ENCODE measurements around the gene CLEC12A. TPM values are rescaled to one million over a fixed set of nuclear protein-coding genes. Genes with fewer than 3 reads are reported as not detected.
A peak's percentile ranks its signal among the peaks of the same experiment; 100 is the strongest.

CLEC12A gene
- total RNA-seq (2021; ENCODE audit: unreplicated experiment) (not detected), Bru-seq, nascent RNA (percentile 3 among the genes with signal in this experiment), BruChase-seq, experiment 1, labeled RNA remaining after a 6-hour chase (not detected), BruChase-seq, experiment 2, labeled RNA remaining after a 2-hour chase (percentile 3 among the genes with signal in this experiment)
- not detected in 2 replicates for polyA plus RNA-seq (2012)
- long read RNA-seq: 0 reads

DNA sequence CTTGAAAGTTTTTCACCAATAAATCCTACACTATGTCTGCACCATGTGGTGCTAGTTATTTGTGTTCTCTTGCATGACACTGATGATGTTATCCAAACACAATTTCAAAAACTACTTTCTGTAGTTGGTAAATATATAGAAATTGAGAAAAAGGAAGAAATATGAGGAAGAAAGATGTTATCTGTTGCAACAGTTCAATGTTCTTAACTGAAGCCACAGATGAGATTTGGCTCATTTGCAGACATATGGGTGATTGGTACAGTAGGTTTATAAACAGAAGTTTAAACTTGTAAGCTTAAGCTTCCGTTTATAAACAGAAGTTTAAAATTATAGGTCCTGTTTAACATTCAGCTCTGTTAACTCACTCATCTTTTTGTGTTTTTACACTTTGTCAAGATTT, at the start of gene CLEC12A:
Gene CLEC12A, plus strand, starts transcription at position 229 of the 400 bp plus-strand sequence. CDS start 188 bp downstream, outside the sequence.
- Histone ChIP-seq H3K4me2 (ENCODE audit: low read length) (no peak within 1 kb of the TSS), H3K9me3 (ENCODE audit: control insufficient read depth in 1 of 2, insufficient read depth in 1 of 2, low read depth in 1 of 2, low read length in 2 of 2) (no peaks in the 10 kb centered on the region), H3K9ac (ENCODE audit: low read length) (no peak within 1 kb of the TSS), H3K79me2 (ENCODE audit: insufficient read depth, low read length) (no peaks in the 10 kb centered on the region), H4K20me1 (ENCODE audit: insufficient read depth) (no peaks in the 10 kb centered on the region), H3K27ac (ENCODE audit: low read depth, low read length) (no peak within 1 kb of the TSS), H3K36me3 (ENCODE audit: control insufficient read depth in 1 of 2, insufficient read depth in 2 of 2, low read length in 2 of 2) (no peaks in the 10 kb centered on the region), H2AFZ (ENCODE audit: low read depth, low read length, poor library complexity, severe bottlenecking) (no peak within 1 kb of the TSS), H3K9me2 (ENCODE audit: insufficient read depth) (no peaks in the 10 kb centered on the region), H3K4me3 (replicated peaks in 1 of 2; ENCODE audit: low read depth in 1 of 2, low read length in 2 of 2) (no peak within 1 kb of the TSS), H3K27me3 (ENCODE audit: insufficient read depth, low read length) (peaks cover 31% of the 10 kb centered on the region), H3K4me1 (ENCODE audit: control insufficient read depth in 1 of 2, insufficient read depth in 2 of 2, low read length in 2 of 2) (no peaks in the 10 kb centered on the region)
- no TSS peak for BruUV-seq (replicated peaks)
- intact Hi-C loops (cut with micrococcal nuclease): no loop called here
- TF ChIP-seq ZFX (IDR thresholded peaks at IDR 0.05) (no peak), FOSL1 (IDR thresholded peaks at IDR 0.05; ENCODE audit: low read depth) (no peak), CEBPB (IDR thresholded peaks at IDR 0.05; ENCODE audit: low read depth) (no peak), ATF3 (IDR thresholded peaks at IDR 0.05) (no peak), RAD21 (IDR thresholded peaks at IDR 0.05; ENCODE audit: low read depth) (no peak), ZNF274 (IDR thresholded peaks at IDR 0.05; ENCODE audit: low read depth, low read length) (no peak), EZH2phosphoT487 (IDR thresholded peaks at IDR 0.05; ENCODE audit: borderline replicate concordance) (no peak), CBX3 (IDR thresholded peaks at IDR 0.05; ENCODE audit: low read depth) (no peak), YY1 (IDR thresholded peaks at IDR 0.05; ENCODE audit: extremely low read depth, insufficient replicate concordance, low read depth, low read length) (no peak), JUND (IDR thresholded peaks at IDR 0.05) (no peak), SIN3A (IDR thresholded peaks at IDR 0.05; ENCODE audit: low read depth) (no peak), POLR2AphosphoS5 (IDR thresholded peaks at IDR 0.05; ENCODE audit: low read depth, low read length) (no peak)
- TF ChIP-seq, protein P1, sequence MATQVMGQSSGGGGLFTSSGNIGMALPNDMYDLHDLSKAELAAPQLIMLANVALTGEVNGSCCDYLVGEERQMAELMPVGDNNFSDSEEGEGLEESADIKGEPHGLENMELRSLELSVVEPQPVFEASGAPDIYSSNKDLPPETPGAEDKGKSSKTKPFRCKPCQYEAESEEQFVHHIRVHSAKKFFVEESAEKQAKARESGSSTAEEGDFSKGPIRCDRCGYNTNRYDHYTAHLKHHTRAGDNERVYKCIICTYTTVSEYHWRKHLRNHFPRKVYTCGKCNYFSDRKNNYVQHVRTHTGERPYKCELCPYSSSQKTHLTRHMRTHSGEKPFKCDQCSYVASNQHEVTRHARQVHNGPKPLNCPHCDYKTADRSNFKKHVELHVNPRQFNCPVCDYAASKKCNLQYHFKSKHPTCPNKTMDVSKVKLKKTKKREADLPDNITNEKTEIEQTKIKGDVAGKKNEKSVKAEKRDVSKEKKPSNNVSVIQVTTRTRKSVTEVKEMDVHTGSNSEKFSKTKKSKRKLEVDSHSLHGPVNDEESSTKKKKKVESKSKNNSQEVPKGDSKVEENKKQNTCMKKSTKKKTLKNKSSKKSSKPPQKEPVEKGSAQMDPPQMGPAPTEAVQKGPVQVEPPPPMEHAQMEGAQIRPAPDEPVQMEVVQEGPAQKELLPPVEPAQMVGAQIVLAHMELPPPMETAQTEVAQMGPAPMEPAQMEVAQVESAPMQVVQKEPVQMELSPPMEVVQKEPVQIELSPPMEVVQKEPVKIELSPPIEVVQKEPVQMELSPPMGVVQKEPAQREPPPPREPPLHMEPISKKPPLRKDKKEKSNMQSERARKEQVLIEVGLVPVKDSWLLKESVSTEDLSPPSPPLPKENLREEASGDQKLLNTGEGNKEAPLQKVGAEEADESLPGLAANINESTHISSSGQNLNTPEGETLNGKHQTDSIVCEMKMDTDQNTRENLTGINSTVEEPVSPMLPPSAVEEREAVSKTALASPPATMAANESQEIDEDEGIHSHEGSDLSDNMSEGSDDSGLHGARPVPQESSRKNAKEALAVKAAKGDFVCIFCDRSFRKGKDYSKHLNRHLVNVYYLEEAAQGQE (IDR thresholded peaks at IDR 0.05; ENCODE audit: low read depth): no peak
- TF ChIP-seq, protein P2, sequence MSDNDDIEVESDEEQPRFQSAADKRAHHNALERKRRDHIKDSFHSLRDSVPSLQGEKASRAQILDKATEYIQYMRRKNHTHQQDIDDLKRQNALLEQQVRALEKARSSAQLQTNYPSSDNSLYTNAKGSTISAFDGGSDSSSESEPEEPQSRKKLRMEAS (IDR thresholded peaks at IDR 0.05): no peak
- TF ChIP-seq, protein P3, sequence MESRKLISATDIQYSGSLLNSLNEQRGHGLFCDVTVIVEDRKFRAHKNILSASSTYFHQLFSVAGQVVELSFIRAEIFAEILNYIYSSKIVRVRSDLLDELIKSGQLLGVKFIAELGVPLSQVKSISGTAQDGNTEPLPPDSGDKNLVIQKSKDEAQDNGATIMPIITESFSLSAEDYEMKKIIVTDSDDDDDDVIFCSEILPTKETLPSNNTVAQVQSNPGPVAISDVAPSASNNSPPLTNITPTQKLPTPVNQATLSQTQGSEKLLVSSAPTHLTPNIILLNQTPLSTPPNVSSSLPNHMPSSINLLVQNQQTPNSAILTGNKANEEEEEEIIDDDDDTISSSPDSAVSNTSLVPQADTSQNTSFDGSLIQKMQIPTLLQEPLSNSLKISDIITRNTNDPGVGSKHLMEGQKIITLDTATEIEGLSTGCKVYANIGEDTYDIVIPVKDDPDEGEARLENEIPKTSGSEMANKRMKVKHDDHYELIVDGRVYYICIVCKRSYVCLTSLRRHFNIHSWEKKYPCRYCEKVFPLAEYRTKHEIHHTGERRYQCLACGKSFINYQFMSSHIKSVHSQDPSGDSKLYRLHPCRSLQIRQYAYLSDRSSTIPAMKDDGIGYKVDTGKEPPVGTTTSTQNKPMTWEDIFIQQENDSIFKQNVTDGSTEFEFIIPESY (IDR thresholded peaks at IDR 0.05; ENCODE audit: extremely low read depth, insufficient replicate concordance, low read length): no peak
- DNase-seq (ENCODE audit: low read depth, low spot score) (no peak), ATAC-seq (no peak)
- POLR2A ChIA-PET: no interaction called here
- RAD21 ChIA-PET (ENCODE audit: low non-redundant PET in 1 of 2, low total read pairs in 2 of 2, uncharacterized antibody in 2 of 2, unreplicated experiment in 2 of 2): no interaction called here
- CTCF ChIA-PET: no interaction called here

Measured in HCT116 (cell line).